Sigmoid colon (tissue), 7 donors: ENCODE data around the gene TNFAIP2. TPM values are rescaled to one million over a fixed set of nuclear protein-coding genes. Genes with fewer than 3 reads are reported as not detected.

Experiments
- DNase-seq: peaks from one replicate; pipeline ENCODE4 v3.0.0-alpha.2; 2019
- H3K27ac ChIP-seq, 4 donors: fragments of 200-600 bp; sonication (generic); one replicate each; pipeline ENCODE4 v1.5.1; 2016 to 2019; ENCODE audit warnings: mild to moderate bottlenecking in 1 of 4
- H3K27me3 ChIP-seq, 3 donors: fragments of 200-600 bp; sonication (generic); one replicate each; pipeline ENCODE4 v1.5.1; 2019; ENCODE audit warnings: mild to moderate bottlenecking in 1 of 3
- H3K36me3 ChIP-seq, 4 donors: fragments of 200-600 bp; sonication (generic); one replicate each; pipeline ENCODE4 v1.5.1; 2016 to 2019
- H3K4me1 ChIP-seq, 4 donors: fragments of 200-600 bp; sonication (generic); one replicate each; pipeline ENCODE4 v1.5.1; 2017 to 2019
- H3K4me3 ChIP-seq, 4 donors: fragments of 200-600 bp; sonication (generic); one replicate each; pipeline ENCODE4 v1.5.1; 2017 to 2019; ENCODE audit warnings: mild to moderate bottlenecking in 2 of 4, moderate library complexity in 1 of 4
- H3K9me3 ChIP-seq, 4 donors: fragments of 200-600 bp in 3 of 4; sonication (generic) in 3 of 4; one replicate each; pipeline versions ENCODE4 v1.5.1 to v1.6.1; 2013 to 2019
- EP300 ChIP-seq, 4 donors: sonication (generic); formaldehyde crosslinking; IDR thresholded peaks; one replicate each; pipeline ENCODE4 v1.6.1; 2017; ENCODE audit warnings: antibody characterized with exemption in 4 of 4
- POLR2A ChIP-seq, 2 donors: fragments of 450-650 bp; IDR thresholded peaks; one replicate each; pipeline ENCODE4 v1.6.1; 2016; ENCODE audit warnings: antibody characterized with exemption in 2 of 2, mild to moderate bottlenecking in 2 of 2, moderate library complexity in 2 of 2
- POLR2AphosphoS5 ChIP-seq, 4 donors: sonication (generic); formaldehyde crosslinking; IDR thresholded peaks; one replicate each; pipeline ENCODE4 v1.6.1; 2017; ENCODE audit warnings: antibody characterized with exemption in 4 of 4
- WGBS, 2 donors: extraction: QIAGEN DNeasy Blood & Tissue Kit; methylation state at CpG; one replicate each; pipeline ENCODE4 v1.1.7; 2013; 5-methylcytosine and 5-hydroxymethylcytosine counted together
- intact Hi-C: fragments of 100-400 bp; cut with DNase I; formaldehyde crosslinking; loops from one replicate; pipeline ENCODE4 v1.15.1; 2023
- polyA plus RNA-seq, 3 donors: library from polyadenylated mRNA; stranded (reverse); fragments of 200-250 nt; gene quantifications; one replicate each; pipeline ENCODE4 v1.2.3, GENCODE V29; 2013
- total RNA-seq, 4 donors: library from RNA; depleted of rRNA; stranded (reverse); fragments of >200 nt; gene quantifications; one replicate each; pipeline ENCODE4 v1.1.0, GENCODE V29; 2016
- TF ChIP-seq, protein P1 (sequence below), 4 experiments: fragments of 450-650 bp in 3 of 4; fragments of 200-600 bp in 1 of 4; IDR thresholded peaks; one replicate each; pipeline ENCODE4 v1.5.1; 2016 to 2019; ENCODE audit warnings: antibody characterized with exemption in 4 of 4, mild to moderate bottlenecking in 3 of 4, moderate library complexity in 2 of 4
- donor health status: healthy with polysubstance abuse.
- donor health status: Bipolar disorder and iron deficiency.
- donor health status: healthy.

TNFAIP2 gene
- total and polyA plus RNA-seq, 7 donors = 11.8 to 68.0 (median 33.5) TPM

DNA sequence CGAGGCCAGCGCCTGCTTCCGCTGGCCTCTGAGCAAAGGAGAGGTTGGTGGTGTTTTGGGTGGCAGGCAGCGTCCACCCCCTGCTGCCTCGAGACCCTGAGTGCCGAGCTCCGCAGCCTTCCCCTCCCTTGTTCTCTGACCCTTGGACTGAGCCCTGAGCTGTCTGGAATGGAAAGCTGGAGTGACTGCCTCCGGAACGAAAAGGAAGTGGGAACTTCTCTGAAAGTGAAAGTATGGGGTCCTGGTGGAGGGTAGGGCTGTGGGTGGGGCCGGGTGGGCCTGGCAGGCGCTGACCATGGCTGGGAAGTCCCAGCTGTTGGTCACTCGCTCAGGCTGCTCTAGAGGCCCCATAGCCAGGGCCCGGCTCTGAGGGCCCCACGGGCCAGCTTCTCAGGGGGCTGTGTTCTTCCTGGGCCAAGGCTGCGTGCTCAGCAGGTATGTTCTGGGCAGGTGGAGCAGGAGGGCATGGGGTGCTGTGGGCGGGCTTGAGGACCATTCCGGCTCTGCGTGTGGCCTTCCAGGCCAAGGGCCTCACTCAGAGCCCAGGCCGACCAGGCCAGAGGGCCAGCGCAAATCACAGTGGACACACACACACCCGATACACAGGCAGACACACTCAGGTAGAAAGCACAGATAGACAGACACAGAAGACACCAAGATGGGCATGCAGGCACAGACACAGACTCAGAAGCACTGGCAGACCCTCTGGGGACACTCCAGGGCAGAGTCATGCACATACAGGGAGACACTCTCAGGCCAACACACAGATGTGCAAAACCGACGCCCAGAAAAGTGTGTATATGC is 28.7 kb upstream of the TNFAIP2 start, which contains the start of gene EXOC3L4:
EXOC3L4 (plus strand) TSS at position 320 of the 804 bp plus-strand sequence. CDS start 5,495 bp downstream, outside the sequence.
- 11 to 52% methylated on average over 23 of the region's 23 CpGs for WGBS, 2 donors
- Histone ChIP-seq H3K4me1 (peaks cover 0 to 11% (median 10%) of the 10 kb centered on the region in 4 donors), H3K9me3 (no peaks in the 10 kb centered on the region), H3K4me3 (peak within 1 kb of the TSS in 3 of 4 donors; percentile 4 to 27 (median 5)), H3K27me3 (peaks cover 0 to 6% (median 0%) of the 10 kb centered on the region in 3 donors), H3K27ac (peak within 1 kb of the TSS; percentile 48 to 66 (median 52)), H3K36me3 (no peaks in the 10 kb centered on the region)
- DNase-seq = no peak
- intact Hi-C loops = no loop called here
- TF ChIP-seq EP300 (IDR thresholded peaks at IDR 0.05) (no peak), POLR2AphosphoS5 (IDR thresholded peaks at IDR 0.05) (no peak), POLR2A (IDR thresholded peaks at IDR 0.05) (no peak)
- TF ChIP-seq, protein P1, sequence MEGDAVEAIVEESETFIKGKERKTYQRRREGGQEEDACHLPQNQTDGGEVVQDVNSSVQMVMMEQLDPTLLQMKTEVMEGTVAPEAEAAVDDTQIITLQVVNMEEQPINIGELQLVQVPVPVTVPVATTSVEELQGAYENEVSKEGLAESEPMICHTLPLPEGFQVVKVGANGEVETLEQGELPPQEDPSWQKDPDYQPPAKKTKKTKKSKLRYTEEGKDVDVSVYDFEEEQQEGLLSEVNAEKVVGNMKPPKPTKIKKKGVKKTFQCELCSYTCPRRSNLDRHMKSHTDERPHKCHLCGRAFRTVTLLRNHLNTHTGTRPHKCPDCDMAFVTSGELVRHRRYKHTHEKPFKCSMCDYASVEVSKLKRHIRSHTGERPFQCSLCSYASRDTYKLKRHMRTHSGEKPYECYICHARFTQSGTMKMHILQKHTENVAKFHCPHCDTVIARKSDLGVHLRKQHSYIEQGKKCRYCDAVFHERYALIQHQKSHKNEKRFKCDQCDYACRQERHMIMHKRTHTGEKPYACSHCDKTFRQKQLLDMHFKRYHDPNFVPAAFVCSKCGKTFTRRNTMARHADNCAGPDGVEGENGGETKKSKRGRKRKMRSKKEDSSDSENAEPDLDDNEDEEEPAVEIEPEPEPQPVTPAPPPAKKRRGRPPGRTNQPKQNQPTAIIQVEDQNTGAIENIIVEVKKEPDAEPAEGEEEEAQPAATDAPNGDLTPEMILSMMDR (IDR thresholded peaks at IDR 0.05) = no peak

DNA sequence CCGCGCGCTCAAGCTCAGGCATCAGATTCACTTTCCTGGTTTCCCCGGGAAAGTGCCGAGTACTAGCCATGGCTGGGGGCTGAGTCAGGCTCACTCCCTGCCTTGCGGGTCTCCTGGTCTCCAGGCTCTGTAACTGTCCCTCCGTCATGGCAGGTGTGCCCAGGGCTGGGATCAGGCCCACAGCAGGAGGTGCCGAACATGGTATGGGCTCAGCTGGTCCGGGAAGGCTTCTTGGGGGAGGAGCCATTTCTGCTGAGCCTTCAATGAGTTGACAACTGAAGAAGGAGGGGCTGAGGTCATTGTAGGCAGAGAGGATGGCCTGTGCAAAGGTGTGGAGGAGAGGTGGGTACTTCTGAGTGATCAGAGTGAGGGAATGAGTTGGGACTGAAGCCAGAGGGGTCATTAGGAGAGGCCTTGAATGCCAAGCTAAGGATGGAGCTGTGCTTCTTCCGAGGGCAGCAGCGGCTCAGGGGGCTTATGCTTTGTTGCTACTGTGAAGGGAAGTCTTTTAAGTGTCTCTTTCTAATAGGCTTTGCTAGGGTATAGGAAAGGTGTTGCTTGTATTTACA is 28.0 kb upstream of the TNFAIP2 start:
- WGBS, 2 donors = 25 to 66% methylated on average over 11 of the region's 11 CpGs

DNA sequence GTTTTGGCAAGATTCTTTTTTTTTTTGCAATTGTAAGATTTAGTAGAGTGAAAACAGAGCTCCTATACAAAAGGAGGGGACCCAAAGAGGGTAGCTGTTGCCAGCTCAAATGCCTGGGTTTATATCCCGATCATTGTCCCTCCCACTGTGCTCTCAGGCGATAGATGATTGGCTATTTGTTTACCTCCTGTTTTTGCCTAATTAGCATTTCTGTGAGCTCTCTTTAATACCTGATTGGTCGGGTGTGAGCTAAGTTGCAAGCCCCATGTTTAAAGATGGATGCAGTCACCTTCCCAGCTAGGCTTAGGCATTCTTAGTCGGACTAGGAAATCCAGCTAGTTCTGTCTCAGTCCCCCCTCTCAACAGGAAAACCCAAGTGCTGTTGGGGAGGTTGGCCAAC is 26.9 kb upstream of the TNFAIP2 start:
- TF ChIP-seq, protein P1 (IDR thresholded peaks at IDR 0.05) = no peak
- TF ChIP-seq POLR2AphosphoS5 (IDR thresholded peaks at IDR 0.05) (no peak), EP300 (IDR thresholded peaks at IDR 0.05) (no peak), POLR2A (IDR thresholded peaks at IDR 0.05) (no peak)
- intact Hi-C loops = no loop called here
- WGBS, 2 donors = 86 to 90% methylated on average over 4 of the region's 4 CpGs

More for the DNA sequence above, 28.0 kb upstream of the TNFAIP2 start:
- H3K27me3 ChIP-seq = peaks cover 0 to 9% (median 0%) of the 10 kb centered on the region in 3 donors
- no peak overlapping the region for H3K4me3 ChIP-seq
- H3K27ac ChIP-seq = peak overlapping the region in 3 of 4 donors; percentile 48 to 66 (median 49)
- H3K36me3 ChIP-seq = no peaks in the 10 kb centered on the region
- TF ChIP-seq, protein P1 (IDR thresholded peaks at IDR 0.05) = no peak
- no peak for TF ChIP-seq EP300 (IDR thresholded peaks at IDR 0.05)
- no peak for TF ChIP-seq POLR2AphosphoS5 (IDR thresholded peaks at IDR 0.05)
- no peak for TF ChIP-seq POLR2A (IDR thresholded peaks at IDR 0.05)
- intact Hi-C loops = no loop called here
- DNase-seq = no peak
- no peaks in the 10 kb centered on the region for H3K9me3 ChIP-seq
- H3K4me1 ChIP-seq = peaks cover 0 to 11% (median 10%) of the 10 kb centered on the region in 4 donors

DNA sequence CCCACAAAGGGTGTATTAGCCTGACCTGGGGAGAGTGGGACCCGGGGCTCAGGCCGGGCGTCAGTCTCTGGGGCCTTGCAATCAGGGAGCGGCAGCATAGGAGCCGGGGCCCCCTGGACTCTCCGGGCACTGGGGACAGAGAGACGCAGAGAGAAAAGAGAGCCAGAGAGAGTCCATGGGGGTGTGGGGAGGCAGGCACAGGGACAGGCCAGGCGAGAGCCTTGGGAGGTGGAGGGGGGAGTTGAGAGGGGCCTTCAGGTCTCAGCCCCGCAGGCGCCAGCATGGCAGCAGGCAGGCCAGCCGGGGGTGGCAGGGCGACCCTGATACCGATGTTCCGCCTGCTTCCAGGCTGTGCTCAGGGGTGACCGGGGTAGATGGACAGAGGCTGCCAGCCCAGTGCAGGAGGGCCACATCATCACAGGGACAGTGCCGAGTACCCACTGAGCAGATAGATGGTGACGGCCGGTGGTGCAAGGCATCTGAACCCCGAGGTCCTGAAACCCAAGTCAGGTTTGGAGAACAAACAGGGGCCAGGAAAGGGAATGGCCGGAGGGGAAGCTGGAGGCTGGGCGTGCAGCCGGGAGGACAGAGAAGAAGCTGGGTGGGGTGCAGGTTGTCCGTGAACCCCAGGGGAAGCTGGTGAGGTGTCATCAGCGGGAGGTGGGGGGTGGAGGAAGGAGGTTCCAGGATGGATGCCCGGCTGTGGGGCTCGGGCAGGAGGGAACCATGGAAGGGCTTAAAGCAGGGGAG is 25.8 kb upstream of the TNFAIP2 start:
- WGBS, 2 donors = 90 to 92% methylated on average over 26 of the region's 26 CpGs
- H3K9me3 ChIP-seq = no peaks in the 10 kb centered on the region
- intact Hi-C loops = no loop called here
- no peak overlapping the region for H3K4me3 ChIP-seq
- no peak overlapping the region for H3K27ac ChIP-seq
- H3K27me3 ChIP-seq = peaks cover 11 to 23% (median 11%) of the 10 kb centered on the region in 3 donors
- no peak for DNase-seq
- no peaks in the 10 kb centered on the region for H3K36me3 ChIP-seq
- peaks cover 0 to 6% (median 5%) of the 10 kb centered on the region in 4 donors for H3K4me1 ChIP-seq
- no peak for TF ChIP-seq EP300 (IDR thresholded peaks at IDR 0.05)
- TF ChIP-seq, protein P1 (IDR thresholded peaks at IDR 0.05) = no peak
- no peak for TF ChIP-seq POLR2AphosphoS5 (IDR thresholded peaks at IDR 0.05)
- no peak for TF ChIP-seq POLR2A (IDR thresholded peaks at IDR 0.05)

More for the DNA sequence above, 26.9 kb upstream of the TNFAIP2 start:
- peaks cover 0 to 5% (median 5%) of the 10 kb centered on the region in 4 donors for H3K4me1 ChIP-seq
- H3K27me3 ChIP-seq = peaks cover under 1 to 13% (median under 1%) of the 10 kb centered on the region in 3 donors
- no peaks in the 10 kb centered on the region for H3K9me3 ChIP-seq
- no peak overlapping the region for H3K4me3 ChIP-seq
- H3K27ac ChIP-seq = no peak overlapping the region
- no peak for DNase-seq
- H3K36me3 ChIP-seq = no peaks in the 10 kb centered on the region
